ENCODE measurements around the gene ABCF3.

Gene ABCF3

GRCh38 chr3:184165543-184165942, 20.5 kb upstream of the ABCF3 start:
- no peaks in the 10 kb centered on the region for H3K9me3 ChIP-seq (ENCODE audit: control insufficient read depth, insufficient read depth, low read depth, low read length)
- no peaks in the 10 kb centered on the region for H3K4me1 ChIP-seq (ENCODE audit: control insufficient read depth, insufficient read depth, low read length)
- no peak overlapping the region for H3K27ac ChIP-seq (ENCODE audit: extremely low read depth, low read depth, low read length)
- H3K4me3 ChIP-seq (ENCODE audit: low read depth, low read length): no peak overlapping the region
- ChIA-PET CTCF (no interaction called here), POLR2A (interaction anchor here (0.6 kb wide), 1 partner anchor 26 kb away, joined by 4 read pairs; no protein-coding TSS in a partner anchor)
- TF ChIP-seq BCL6B (tag by site-specific recombination; IDR thresholded peaks at IDR 0.05) (no peak), ZNF518A (tag by site-specific recombination; conservative IDR thresholded peaks at IDR 0.05; ENCODE audit: low read depth) (no peak), ZNF433 (tag by site-specific recombination; IDR thresholded peaks at IDR 0.05; ENCODE audit: low read depth) (no peak), ZNF174 (tag by site-specific recombination; IDR thresholded peaks at IDR 0.05) (no peak), ZSCAN18 (tag by site-specific recombination; IDR thresholded peaks at IDR 0.05) (no peak), ZNF621 (tag by site-specific recombination; IDR thresholded peaks at IDR 0.05) (no peak)
- peaks cover 0 to 91% of the 10 kb centered on the region in 2 experiments; a peak in 2 of 3 replicates for H3K36me3 ChIP-seq (ENCODE audit: control insufficient read depth in 2 of 2, insufficient read depth in 1 of 2, low read length in 2 of 2)

GRCh38 chr3:184166671-184167070, 19.3 kb upstream of the ABCF3 start:
- ChIA-PET POLR2A (interaction anchor here (1.0 kb wide), 1 partner anchor 19 kb away, joined by 3 read pairs; the partner anchor contains the start of gene ABCF3), CTCF (no interaction called here)
- Histone ChIP-seq H3K36me3 (ENCODE audit: control insufficient read depth in 2 of 2, insufficient read depth in 1 of 2, low read length in 2 of 2) (peaks cover 0 to 99% of the 10 kb centered on the region in 2 experiments; a peak in 2 of 3 replicates), H3K4me1 (ENCODE audit: control insufficient read depth, insufficient read depth, low read length) (no peaks in the 10 kb centered on the region), H3K4me3 (ENCODE audit: low read depth, low read length) (no peak overlapping the region), H3K9me3 (ENCODE audit: control insufficient read depth, insufficient read depth, low read depth, low read length) (no peaks in the 10 kb centered on the region), H3K27ac (ENCODE audit: extremely low read depth, low read depth, low read length) (no peak overlapping the region)
- TF ChIP-seq KLF9 (tag by site-specific recombination; IDR thresholded peaks at IDR 0.05; ENCODE audit: low read depth): no peak
- no peak for TF ChIP-seq KLF10 (tag by site-specific recombination; IDR thresholded peaks at IDR 0.05)
- no peak for TF ChIP-seq ZNF433 (tag by site-specific recombination; IDR thresholded peaks at IDR 0.05; ENCODE audit: low read depth)
- TF ChIP-seq ZNF37A (tag by site-specific recombination; IDR thresholded peaks at IDR 0.05): no peak
- no peak for TF ChIP-seq ZNF155 (tag by site-specific recombination; IDR thresholded peaks at IDR 0.05)
- no peak for TF ChIP-seq ZNF239 (tag by site-specific recombination; IDR thresholded peaks at IDR 0.05)
- no peak for TF ChIP-seq ZNF654 (tag by site-specific recombination; IDR thresholded peaks at IDR 0.05; ENCODE audit: low read depth)
- no peak for TF ChIP-seq ZNF311 (tag by site-specific recombination; IDR thresholded peaks at IDR 0.05; ENCODE audit: borderline replicate concordance)
- TF ChIP-seq ZNF664 (tag by site-specific recombination; IDR thresholded peaks at IDR 0.05): no peak
- no peak for TF ChIP-seq YY1 (tag by site-specific recombination; IDR thresholded peaks at IDR 0.05)
- no peak for TF ChIP-seq ZSCAN30 (tag by site-specific recombination; IDR thresholded peaks at IDR 0.05)
- no peak for TF ChIP-seq SP2 (tag by site-specific recombination; IDR thresholded peaks at IDR 0.05)
